ENCODE results near the gene TMEM242. TPM values are rescaled to one million over a fixed set of nuclear protein-coding genes. Genes with fewer than 3 reads are reported as not detected.

TMEM242 gene
- total and polyA plus RNA-seq, 2 experiments from 2014 or later: 6.4 to 14.5 TPM

DNA sequence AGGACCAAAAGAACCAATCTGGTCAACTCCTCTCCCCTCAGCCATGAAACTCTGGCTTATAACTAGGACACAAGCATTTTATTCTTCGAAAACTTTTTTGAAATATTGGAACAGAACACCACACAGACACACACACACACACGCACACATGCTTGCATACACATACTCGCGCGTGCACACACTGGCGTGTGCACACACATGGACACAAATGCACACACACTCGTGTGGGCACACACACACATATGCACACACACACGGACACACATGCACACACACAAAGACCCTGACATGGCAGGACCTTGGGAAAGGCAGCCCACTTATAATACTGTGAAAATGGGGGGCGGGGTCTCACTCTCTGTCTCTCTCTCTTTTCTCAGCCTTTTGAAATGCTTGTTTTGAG is 63.9 kb downstream of the TMEM242 start:
- no peak overlapping the region for H3K4me3 ChIP-seq
- DNase-seq: no peak
- H3K36me3 ChIP-seq (ENCODE audit: low read depth): no peaks in the 10 kb centered on the region
- no peak overlapping the region for H3K4me2 ChIP-seq (ENCODE audit: unreplicated experiment)
- H3F3A ChIP-seq (ENCODE audit: insufficient read depth): no peaks in the 10 kb centered on the region
- H2AFZ ChIP-seq: no peak overlapping the region
- WGBS, 2 experiments (ENCODE audit: low coverage in 1 of 2, low lambda C conversion rate in 2 of 2, missing lambda C conversion rate in 2 of 2): 80 to 82% methylated on average over 9 of the region's 9 CpGs
- no peaks in the 10 kb centered on the region for H3K27me3 ChIP-seq (replicated peaks; ENCODE audit: insufficient read depth)
- no peaks in the 10 kb centered on the region for H3K4me1 ChIP-seq (ENCODE audit: insufficient read depth)
- no peak overlapping the region for H3K27ac ChIP-seq
- H3K9me3 ChIP-seq (ENCODE audit: low read depth): no peaks in the 10 kb centered on the region
- H4K20me1 ChIP-seq (ENCODE audit: insufficient read depth): no peaks in the 10 kb centered on the region
- in situ Hi-C loops (cut with MboI): no loop called here
- no peak overlapping the region for H3K9ac ChIP-seq
- H3K9me2 ChIP-seq (ENCODE audit: insufficient read depth): no peaks in the 10 kb centered on the region
- TF ChIP-seq EZH2 (IDR thresholded peaks at IDR 0.05; ENCODE audit: insufficient read depth, poor library complexity, severe bottlenecking) (no peak), EZH2phosphoT487 (IDR thresholded peaks at IDR 0.05; ENCODE audit: insufficient read depth, low read depth) (no peak)
- no peaks in the 10 kb centered on the region for H3K79me2 ChIP-seq (ENCODE audit: insufficient read depth)

DNA sequence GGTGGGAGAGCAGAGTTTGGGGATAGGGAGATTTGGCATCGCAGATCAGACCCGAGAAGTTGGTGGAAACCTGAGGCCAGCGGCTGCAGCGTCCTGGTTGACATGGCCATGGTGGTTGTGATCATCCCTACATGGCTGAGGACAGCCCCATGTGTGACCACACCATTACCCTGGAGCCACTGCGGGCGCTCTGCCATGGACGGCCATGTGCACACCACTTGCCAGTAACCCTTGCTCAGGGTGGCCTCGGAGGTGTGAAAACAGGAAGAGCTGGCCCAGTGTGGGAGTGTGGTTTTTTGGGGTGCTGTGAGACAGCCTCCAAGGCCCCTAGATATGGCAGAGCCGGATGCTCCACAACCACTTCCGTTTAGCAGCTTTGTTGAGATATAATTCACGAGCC is 64.4 kb downstream of the TMEM242 start:
- in situ Hi-C loops (cut with MboI): no loop called here
- no peak overlapping the region for H3K27ac ChIP-seq
- no peaks in the 10 kb centered on the region for H4K20me1 ChIP-seq (ENCODE audit: insufficient read depth)
- WGBS, 2 experiments (ENCODE audit: low coverage in 1 of 2, low lambda C conversion rate in 2 of 2, missing lambda C conversion rate in 2 of 2): 90 to 91% methylated on average over 11 of the region's 11 CpGs
- no peak overlapping the region for H3K4me3 ChIP-seq
- H3K4me2 ChIP-seq (ENCODE audit: unreplicated experiment): no peak overlapping the region
- H3K27me3 ChIP-seq (replicated peaks; ENCODE audit: insufficient read depth): no peaks in the 10 kb centered on the region
- H2AFZ ChIP-seq: no peak overlapping the region
- no peaks in the 10 kb centered on the region for H3F3A ChIP-seq (ENCODE audit: insufficient read depth)
- no peaks in the 10 kb centered on the region for H3K79me2 ChIP-seq (ENCODE audit: insufficient read depth)
- no peak for TF ChIP-seq EZH2 (IDR thresholded peaks at IDR 0.05; ENCODE audit: insufficient read depth, poor library complexity, severe bottlenecking)
- no peak for TF ChIP-seq EZH2phosphoT487 (IDR thresholded peaks at IDR 0.05; ENCODE audit: insufficient read depth, low read depth)
- H3K9me3 ChIP-seq (ENCODE audit: low read depth): no peaks in the 10 kb centered on the region
- no peaks in the 10 kb centered on the region for H3K4me1 ChIP-seq (ENCODE audit: insufficient read depth)
- H3K9ac ChIP-seq: no peak overlapping the region
- no peak for DNase-seq
- no peaks in the 10 kb centered on the region for H3K9me2 ChIP-seq (ENCODE audit: insufficient read depth)
- H3K36me3 ChIP-seq (ENCODE audit: low read depth): no peaks in the 10 kb centered on the region

DNA sequence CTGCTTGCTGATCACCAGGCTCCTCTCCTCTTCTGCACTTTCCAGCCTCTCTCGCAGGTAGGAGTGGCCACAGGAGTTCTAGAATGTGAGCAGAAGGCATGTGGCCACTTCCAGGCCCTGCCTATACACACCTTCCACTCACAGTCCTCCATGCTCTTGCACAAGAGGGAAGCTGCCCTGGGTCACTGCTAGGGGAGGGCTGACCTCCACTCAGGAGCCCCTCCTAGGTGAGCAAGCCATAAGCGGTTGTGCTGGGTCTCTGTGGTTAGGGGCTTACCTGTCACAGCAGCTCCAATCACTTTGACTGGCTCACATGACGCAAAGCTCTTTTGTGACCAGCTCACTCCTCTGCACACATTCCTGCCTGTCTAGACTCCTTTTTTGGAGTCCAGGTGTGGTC is 68.2 kb downstream of the TMEM242 start:
- no peak for DNase-seq
- Histone ChIP-seq H3K27me3 (replicated peaks; ENCODE audit: insufficient read depth) (no peaks in the 10 kb centered on the region), H3K27ac (no peak overlapping the region), H2AFZ (no peak overlapping the region), H3K9ac (no peak overlapping the region), H3F3A (ENCODE audit: insufficient read depth) (no peaks in the 10 kb centered on the region), H3K9me3 (ENCODE audit: low read depth) (no peaks in the 10 kb centered on the region), H3K9me2 (ENCODE audit: insufficient read depth) (no peaks in the 10 kb centered on the region), H4K20me1 (ENCODE audit: insufficient read depth) (no peaks in the 10 kb centered on the region), H3K4me2 (ENCODE audit: unreplicated experiment) (no peak overlapping the region), H3K36me3 (ENCODE audit: low read depth) (no peaks in the 10 kb centered on the region), H3K4me3 (no peak overlapping the region), H3K4me1 (ENCODE audit: insufficient read depth) (no peaks in the 10 kb centered on the region), H3K79me2 (ENCODE audit: insufficient read depth) (no peaks in the 10 kb centered on the region)
- 76 to 81% methylated on average over 3 of the region's 3 CpGs for WGBS, 2 experiments (ENCODE audit: low coverage in 1 of 2, low lambda C conversion rate in 2 of 2, missing lambda C conversion rate in 2 of 2)
- no peak for TF ChIP-seq EZH2phosphoT487 (IDR thresholded peaks at IDR 0.05; ENCODE audit: insufficient read depth, low read depth)
- in situ Hi-C loops (cut with MboI): no loop called here

DNA sequence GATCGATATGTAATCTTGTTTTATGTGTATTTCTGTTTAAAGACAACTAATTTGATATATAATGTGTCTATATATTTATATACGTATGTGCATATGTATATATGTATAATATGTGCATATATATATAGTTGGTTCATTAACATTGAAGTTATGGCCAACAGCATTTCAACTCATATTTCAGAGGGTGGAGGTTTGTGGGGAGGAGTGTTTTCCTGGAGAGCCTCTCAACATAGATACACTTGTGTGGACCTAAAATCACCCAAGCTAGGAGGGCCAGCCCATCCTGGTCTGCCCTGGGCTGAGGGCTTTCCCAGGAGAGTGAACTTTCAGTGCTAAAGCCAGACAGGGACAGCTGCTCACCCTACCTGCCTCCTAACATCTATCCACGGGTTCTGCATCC is 68.8 kb downstream of the TMEM242 start:
- in situ Hi-C loops (cut with MboI): no loop called here
- no peaks in the 10 kb centered on the region for H3K27me3 ChIP-seq (replicated peaks; ENCODE audit: insufficient read depth)
- H3K4me2 ChIP-seq (ENCODE audit: unreplicated experiment): no peak overlapping the region
- no peak overlapping the region for H3K27ac ChIP-seq
- H3F3A ChIP-seq (ENCODE audit: insufficient read depth): no peaks in the 10 kb centered on the region
- DNase-seq: no peak
- no peaks in the 10 kb centered on the region for H4K20me1 ChIP-seq (ENCODE audit: insufficient read depth)
- H3K9me2 ChIP-seq (ENCODE audit: insufficient read depth): no peaks in the 10 kb centered on the region
- H3K4me3 ChIP-seq: no peak overlapping the region
- H3K36me3 ChIP-seq (ENCODE audit: low read depth): no peaks in the 10 kb centered on the region
- TF ChIP-seq EZH2 (IDR thresholded peaks at IDR 0.05; ENCODE audit: insufficient read depth, poor library complexity, severe bottlenecking) (no peak), EZH2phosphoT487 (IDR thresholded peaks at IDR 0.05; ENCODE audit: insufficient read depth, low read depth) (no peak)
- H3K79me2 ChIP-seq (ENCODE audit: insufficient read depth): no peaks in the 10 kb centered on the region
- H3K9me3 ChIP-seq (ENCODE audit: low read depth): no peaks in the 10 kb centered on the region
- H3K9ac ChIP-seq: no peak overlapping the region
- 70 to 72% methylated on average over 3 of the region's 3 CpGs for WGBS, 2 experiments (ENCODE audit: low coverage in 1 of 2, low lambda C conversion rate in 2 of 2, missing lambda C conversion rate in 2 of 2)
- no peak overlapping the region for H2AFZ ChIP-seq
- H3K4me1 ChIP-seq (ENCODE audit: insufficient read depth): no peaks in the 10 kb centered on the region

DNA sequence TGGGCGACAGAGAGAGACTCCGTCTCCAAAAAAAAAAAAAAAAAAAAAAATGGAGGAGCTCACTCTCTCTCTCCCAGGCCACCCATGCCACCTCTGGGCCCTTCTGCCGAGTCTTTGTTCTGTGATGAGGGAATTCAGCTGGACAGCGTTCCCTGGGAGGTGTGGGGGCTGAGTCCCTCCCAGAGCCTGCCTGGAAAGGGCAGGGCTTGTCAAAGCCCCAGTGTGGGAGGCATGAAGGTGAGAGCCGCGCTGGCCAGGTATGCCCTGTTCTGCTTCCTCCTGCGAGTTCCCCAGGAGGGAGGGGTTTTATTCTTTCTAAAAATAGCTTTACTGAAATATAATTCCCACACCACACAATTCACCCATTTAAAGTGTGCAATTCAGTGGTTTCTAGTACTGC is 69.6 kb downstream of the TMEM242 start:
- H3K36me3 ChIP-seq (ENCODE audit: low read depth): no peaks in the 10 kb centered on the region
- H3K27me3 ChIP-seq (replicated peaks; ENCODE audit: insufficient read depth): no peaks in the 10 kb centered on the region
- H3F3A ChIP-seq (ENCODE audit: insufficient read depth): no peaks in the 10 kb centered on the region
- H3K79me2 ChIP-seq (ENCODE audit: insufficient read depth): no peaks in the 10 kb centered on the region
- no peak overlapping the region for H2AFZ ChIP-seq
- no peak for DNase-seq
- WGBS, 2 experiments (ENCODE audit: low coverage in 1 of 2, low lambda C conversion rate in 2 of 2, missing lambda C conversion rate in 2 of 2): 83% methylated on average over 7 of the region's 7 CpGs
- no peaks in the 10 kb centered on the region for H3K9me2 ChIP-seq (ENCODE audit: insufficient read depth)
- no peak overlapping the region for H3K4me2 ChIP-seq (ENCODE audit: unreplicated experiment)
- H3K9me3 ChIP-seq (ENCODE audit: low read depth): no peaks in the 10 kb centered on the region
- H3K4me1 ChIP-seq (ENCODE audit: insufficient read depth): no peaks in the 10 kb centered on the region
- no peaks in the 10 kb centered on the region for H4K20me1 ChIP-seq (ENCODE audit: insufficient read depth)
- H3K4me3 ChIP-seq: no peak overlapping the region
- in situ Hi-C loops (cut with MboI): no loop called here
- TF ChIP-seq EZH2 (IDR thresholded peaks at IDR 0.05; ENCODE audit: insufficient read depth, poor library complexity, severe bottlenecking) (no peak), EZH2phosphoT487 (IDR thresholded peaks at IDR 0.05; ENCODE audit: insufficient read depth, low read depth) (no peak)
- no peak overlapping the region for H3K9ac ChIP-seq
- H3K27ac ChIP-seq: no peak overlapping the region
